GM12878 (cell line): ENCODE data around the gene ARHGAP15. TPM values are rescaled to one million over a fixed set of nuclear protein-coding genes. Genes with fewer than 3 reads are reported as not detected.

Source experiments
- BRCA1 ChIP-seq: IDR thresholded peaks from 2 replicates; pipeline ENCODE4 v1.6.1; 2011; ENCODE audit warnings: low read depth, low read length, improper control_type of control experiment
- CHD1 ChIP-seq: IDR thresholded peaks from 2 replicates; pipeline ENCODE4 v1.6.1; 2012; ENCODE audit warnings: low read depth, low read length, improper control_type of control experiment
- GABPA ChIP-seq: IDR thresholded peaks from 2 replicates; pipeline ENCODE4 v1.6.1; 2014; ENCODE audit warnings: antibody characterized with exemption, low read depth, mild to moderate bottlenecking, inconsistent platforms
- IKZF1 ChIP-seq: fragments of 450-650 bp; conservative IDR thresholded peaks from 2 replicates; pipeline ENCODE4 v1.6.1; 2017; ENCODE audit warnings: antibody characterized with exemption, mild to moderate bottlenecking
- MXI1 ChIP-seq: fragments of 150-350 bp; IDR thresholded peaks from 2 replicates; pipeline ENCODE4 v1.6.1; 2011; ENCODE audit warnings: low read depth, mild to moderate bottlenecking, inconsistent platforms, low read length, improper control_type of control experiment
- NBN ChIP-seq: fragments of 450-650 bp; IDR thresholded peaks from 2 replicates; pipeline ENCODE4 v1.6.1; 2016
- NFYA ChIP-seq: IDR thresholded peaks from 2 replicates; pipeline ENCODE4 v1.6.1; 2011; ENCODE audit warnings: low read depth, mild to moderate bottlenecking, low read length, improper control_type of control experiment, borderline replicate concordance
- NR2C2 ChIP-seq: IDR thresholded peaks from 2 replicates; pipeline ENCODE4 v1.6.1; 2011; ENCODE audit warnings: borderline replicate concordance, low read depth; ENCODE audit not compliant: control insufficient read depth, insufficient read length
- PAX5 ChIP-seq: IDR thresholded peaks from 2 replicates; pipeline ENCODE4 v1.6.1; 2011; ENCODE audit warnings: low read depth, low read length, borderline replicate concordance
- RAD21 ChIP-seq: IDR thresholded peaks from 2 replicates; pipeline ENCODE4 v1.6.1; 2011; ENCODE audit warnings: mild to moderate bottlenecking, low read depth, low read length, moderate library complexity; ENCODE audit not compliant: insufficient read depth
- RB1 ChIP-seq: fragments of 450-650 bp; formaldehyde crosslinking; IDR thresholded peaks from 2 replicates; pipeline ENCODE4 v1.6.1; 2017; ENCODE audit warnings: mild to moderate bottlenecking, borderline replicate concordance
- RUNX3 ChIP-seq: IDR thresholded peaks from 2 replicates; pipeline ENCODE4 v1.6.1; 2012; ENCODE audit warnings: low read length, inconsistent platforms
- SRF ChIP-seq, 2 experiments: IDR thresholded peaks; 2 replicates each; pipeline ENCODE4 v1.6.1; 2011; ENCODE audit warnings: low read depth in 2 of 2, low read length in 2 of 2, mild to moderate bottlenecking in 1 of 2, moderate library complexity in 1 of 2
- TARDBP ChIP-seq: IDR thresholded peaks from 2 replicates; pipeline ENCODE4 v1.6.1; 2016; ENCODE audit warnings: borderline replicate concordance
- ZNF274 ChIP-seq: IDR thresholded peaks from one replicate; pipeline ENCODE4 v1.8.0; 2011; ENCODE audit not compliant: insufficient read length, insufficient read depth
- ZSCAN29 ChIP-seq: fragments of 450-650 bp; IDR thresholded peaks from 2 replicates; pipeline ENCODE4 v1.6.1; 2017; ENCODE audit warnings: mild to moderate bottlenecking, moderate library complexity
- polyA plus RNA-seq, 11 experiments: library from polyadenylated mRNA; depleted of rRNA in 4 of 11; unstranded in 6 of 11; stranded (reverse) in 5 of 11; fragments of >200 nt; fragmentation: Nextera tagmentation in 4 of 11; fragmentation: Illumina TruSeq in 1 of 11; extraction: Ambion mirVana in 4 of 11; extraction: Trizol in 1 of 11; gene quantifications; 1 replicate in 1 of 11; 2 replicates in 10 of 11; pipeline versions ENCODE4 v1.2.1 to v1.2.3, GENCODE V29; 2011 to 2016; ENCODE audit warnings: inconsistent platforms in 2 of 11, missing spikeins in 2 of 11, low read depth in 1 of 11
- total RNA-seq, 4 experiments: library from RNA; depleted of rRNA in 3 of 4; stranded (reverse); fragments of >200 nt in 3 of 4; fragmentation: Illumina TruSeq in 1 of 4; extraction: Trizol in 1 of 4; gene quantifications; 2 replicates each; pipeline versions ENCODE4 v1.2.1 to v1.2.3, GENCODE V29; 2013 to 2021
- TF ChIP-seq, protein P1 (sequence below): IDR thresholded peaks from 2 replicates; pipeline ENCODE4 v1.6.1; 2012; ENCODE audit warnings: low read depth, low read length, improper control_type of control experiment
- TF ChIP-seq, protein P2 (sequence below): fragments of 450-650 bp; IDR thresholded peaks from 2 replicates; pipeline ENCODE4 v1.6.1; 2017; ENCODE audit warnings: low read depth, mild to moderate bottlenecking, moderate library complexity
- TF ChIP-seq, protein P3 (sequence below): fragments of 450-650 bp; IDR thresholded peaks from 2 replicates; pipeline ENCODE4 v1.6.1; 2016; ENCODE audit warnings: mild to moderate bottlenecking
- TF ChIP-seq, protein P4 (sequence below): fragments of 450-650 bp; IDR thresholded peaks from 2 replicates; pipeline ENCODE4 v1.6.1; 2017; ENCODE audit warnings: mild to moderate bottlenecking
- TF ChIP-seq, protein P5 (sequence below): IDR thresholded peaks from 2 replicates; pipeline ENCODE4 v1.6.1; 2012; ENCODE audit warnings: low read depth, low read length, improper control_type of control experiment
- TF ChIP-seq, protein P6 (sequence below): fragments of 450-650 bp; IDR thresholded peaks from 2 replicates; pipeline ENCODE4 v1.6.1; 2016; ENCODE audit warnings: mild to moderate bottlenecking, moderate library complexity, borderline replicate concordance

ARHGAP15 gene
- total and polyA plus RNA-seq, 10 of the 15 experiments (the other 5 are each of a cell fraction or from before 2014, with no cell fraction given), result 38.0 to 92.6 (median 66.7) TPM

DNA sequence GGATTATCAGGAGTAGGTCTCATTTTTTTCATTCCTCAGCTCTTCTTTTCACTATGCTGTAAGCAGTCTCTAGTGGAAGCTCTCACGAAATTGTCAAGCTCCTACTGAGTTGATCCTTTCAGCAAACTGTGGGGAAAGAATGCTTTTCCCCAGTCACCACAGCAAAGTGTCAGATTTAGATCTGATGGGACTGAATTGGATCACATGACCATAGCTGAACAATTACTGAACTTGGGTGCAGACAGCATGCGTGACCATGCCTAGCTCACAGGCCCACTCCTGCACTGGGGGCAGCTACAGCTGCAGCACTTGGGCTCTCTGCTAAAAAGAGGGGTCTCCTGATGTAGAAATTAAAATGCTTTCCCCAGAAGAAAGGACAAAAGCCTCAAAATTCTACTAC, 3.1 kb downstream of the ARHGAP15 start (continued):
- TF ChIP-seq, protein P1, sequence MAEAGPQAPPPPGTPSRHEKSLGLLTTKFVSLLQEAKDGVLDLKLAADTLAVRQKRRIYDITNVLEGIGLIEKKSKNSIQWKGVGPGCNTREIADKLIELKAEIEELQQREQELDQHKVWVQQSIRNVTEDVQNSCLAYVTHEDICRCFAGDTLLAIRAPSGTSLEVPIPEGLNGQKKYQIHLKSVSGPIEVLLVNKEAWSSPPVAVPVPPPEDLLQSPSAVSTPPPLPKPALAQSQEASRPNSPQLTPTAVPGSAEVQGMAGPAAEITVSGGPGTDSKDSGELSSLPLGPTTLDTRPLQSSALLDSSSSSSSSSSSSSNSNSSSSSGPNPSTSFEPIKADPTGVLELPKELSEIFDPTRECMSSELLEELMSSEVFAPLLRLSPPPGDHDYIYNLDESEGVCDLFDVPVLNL, result no peak
- no peak for TF ChIP-seq NR2C2
- TF ChIP-seq MXI1, result peak; percentile 82
- no peak for TF ChIP-seq SRF (IDR thresholded peaks at IDR 0.05; ENCODE audit: low read depth in 2 of 2, low read length in 2 of 2)
- TF ChIP-seq ZNF274, result no peak
- no peak for TF ChIP-seq RB1
- peak; percentile 54; the same call in 1 of the 2 replicates for TF ChIP-seq PAX5
- no peak for TF ChIP-seq CHD1
- no peak for TF ChIP-seq NFYA
- peak; percentile 57 for TF ChIP-seq RUNX3
- no peak for TF ChIP-seq NBN
- TF ChIP-seq, protein P2, sequence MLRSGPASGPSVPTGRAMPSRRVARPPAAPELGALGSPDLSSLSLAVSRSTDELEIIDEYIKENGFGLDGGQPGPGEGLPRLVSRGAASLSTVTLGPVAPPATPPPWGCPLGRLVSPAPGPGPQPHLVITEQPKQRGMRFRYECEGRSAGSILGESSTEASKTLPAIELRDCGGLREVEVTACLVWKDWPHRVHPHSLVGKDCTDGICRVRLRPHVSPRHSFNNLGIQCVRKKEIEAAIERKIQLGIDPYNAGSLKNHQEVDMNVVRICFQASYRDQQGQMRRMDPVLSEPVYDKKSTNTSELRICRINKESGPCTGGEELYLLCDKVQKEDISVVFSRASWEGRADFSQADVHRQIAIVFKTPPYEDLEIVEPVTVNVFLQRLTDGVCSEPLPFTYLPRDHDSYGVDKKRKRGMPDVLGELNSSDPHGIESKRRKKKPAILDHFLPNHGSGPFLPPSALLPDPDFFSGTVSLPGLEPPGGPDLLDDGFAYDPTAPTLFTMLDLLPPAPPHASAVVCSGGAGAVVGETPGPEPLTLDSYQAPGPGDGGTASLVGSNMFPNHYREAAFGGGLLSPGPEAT, result peak; percentile 34; the same call in 1 of the 2 replicates
- TF ChIP-seq, protein P3, sequence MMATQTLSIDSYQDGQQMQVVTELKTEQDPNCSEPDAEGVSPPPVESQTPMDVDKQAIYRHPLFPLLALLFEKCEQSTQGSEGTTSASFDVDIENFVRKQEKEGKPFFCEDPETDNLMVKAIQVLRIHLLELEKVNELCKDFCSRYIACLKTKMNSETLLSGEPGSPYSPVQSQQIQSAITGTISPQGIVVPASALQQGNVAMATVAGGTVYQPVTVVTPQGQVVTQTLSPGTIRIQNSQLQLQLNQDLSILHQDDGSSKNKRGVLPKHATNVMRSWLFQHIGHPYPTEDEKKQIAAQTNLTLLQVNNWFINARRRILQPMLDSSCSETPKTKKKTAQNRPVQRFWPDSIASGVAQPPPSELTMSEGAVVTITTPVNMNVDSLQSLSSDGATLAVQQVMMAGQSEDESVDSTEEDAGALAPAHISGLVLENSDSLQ, result 0 out of 2 replicates have a peak, but pooled peaks have one; percentile 24
- no peak for TF ChIP-seq GABPA
- TF ChIP-seq, protein P4, sequence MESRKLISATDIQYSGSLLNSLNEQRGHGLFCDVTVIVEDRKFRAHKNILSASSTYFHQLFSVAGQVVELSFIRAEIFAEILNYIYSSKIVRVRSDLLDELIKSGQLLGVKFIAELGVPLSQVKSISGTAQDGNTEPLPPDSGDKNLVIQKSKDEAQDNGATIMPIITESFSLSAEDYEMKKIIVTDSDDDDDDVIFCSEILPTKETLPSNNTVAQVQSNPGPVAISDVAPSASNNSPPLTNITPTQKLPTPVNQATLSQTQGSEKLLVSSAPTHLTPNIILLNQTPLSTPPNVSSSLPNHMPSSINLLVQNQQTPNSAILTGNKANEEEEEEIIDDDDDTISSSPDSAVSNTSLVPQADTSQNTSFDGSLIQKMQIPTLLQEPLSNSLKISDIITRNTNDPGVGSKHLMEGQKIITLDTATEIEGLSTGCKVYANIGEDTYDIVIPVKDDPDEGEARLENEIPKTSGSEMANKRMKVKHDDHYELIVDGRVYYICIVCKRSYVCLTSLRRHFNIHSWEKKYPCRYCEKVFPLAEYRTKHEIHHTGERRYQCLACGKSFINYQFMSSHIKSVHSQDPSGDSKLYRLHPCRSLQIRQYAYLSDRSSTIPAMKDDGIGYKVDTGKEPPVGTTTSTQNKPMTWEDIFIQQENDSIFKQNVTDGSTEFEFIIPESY, result no peak
- TF ChIP-seq, protein P5, sequence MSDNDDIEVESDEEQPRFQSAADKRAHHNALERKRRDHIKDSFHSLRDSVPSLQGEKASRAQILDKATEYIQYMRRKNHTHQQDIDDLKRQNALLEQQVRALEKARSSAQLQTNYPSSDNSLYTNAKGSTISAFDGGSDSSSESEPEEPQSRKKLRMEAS, result no peak
- TF ChIP-seq IKZF1, result peak; percentile 30; the same call in 1 of the 2 replicates
- TF ChIP-seq RAD21, result no peak
- TF ChIP-seq BRCA1, result no peak
- TF ChIP-seq, protein P6, sequence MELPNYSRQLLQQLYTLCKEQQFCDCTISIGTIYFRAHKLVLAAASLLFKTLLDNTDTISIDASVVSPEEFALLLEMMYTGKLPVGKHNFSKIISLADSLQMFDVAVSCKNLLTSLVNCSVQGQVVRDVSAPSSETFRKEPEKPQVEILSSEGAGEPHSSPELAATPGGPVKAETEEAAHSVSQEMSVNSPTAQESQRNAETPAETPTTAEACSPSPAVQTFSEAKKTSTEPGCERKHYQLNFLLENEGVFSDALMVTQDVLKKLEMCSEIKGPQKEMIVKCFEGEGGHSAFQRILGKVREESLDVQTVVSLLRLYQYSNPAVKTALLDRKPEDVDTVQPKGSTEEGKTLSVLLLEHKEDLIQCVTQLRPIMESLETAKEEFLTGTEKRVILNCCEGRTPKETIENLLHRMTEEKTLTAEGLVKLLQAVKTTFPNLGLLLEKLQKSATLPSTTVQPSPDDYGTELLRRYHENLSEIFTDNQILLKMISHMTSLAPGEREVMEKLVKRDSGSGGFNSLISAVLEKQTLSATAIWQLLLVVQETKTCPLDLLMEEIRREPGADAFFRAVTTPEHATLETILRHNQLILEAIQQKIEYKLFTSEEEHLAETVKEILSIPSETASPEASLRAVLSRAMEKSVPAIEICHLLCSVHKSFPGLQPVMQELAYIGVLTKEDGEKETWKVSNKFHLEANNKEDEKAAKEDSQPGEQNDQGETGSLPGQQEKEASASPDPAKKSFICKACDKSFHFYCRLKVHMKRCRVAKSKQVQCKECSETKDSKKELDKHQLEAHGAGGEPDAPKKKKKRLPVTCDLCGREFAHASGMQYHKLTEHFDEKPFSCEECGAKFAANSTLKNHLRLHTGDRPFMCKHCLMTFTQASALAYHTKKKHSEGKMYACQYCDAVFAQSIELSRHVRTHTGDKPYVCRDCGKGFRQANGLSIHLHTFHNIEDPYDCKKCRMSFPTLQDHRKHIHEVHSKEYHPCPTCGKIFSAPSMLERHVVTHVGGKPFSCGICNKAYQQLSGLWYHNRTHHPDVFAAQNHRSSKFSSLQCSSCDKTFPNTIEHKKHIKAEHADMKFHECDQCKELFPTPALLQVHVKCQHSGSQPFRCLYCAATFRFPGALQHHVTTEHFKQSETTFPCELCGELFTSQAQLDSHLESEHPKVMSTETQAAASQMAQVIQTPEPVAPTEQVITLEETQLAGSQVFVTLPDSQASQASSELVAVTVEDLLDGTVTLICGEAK, result no peak
- TF ChIP-seq ZSCAN29, result no peak
- no peak for TF ChIP-seq TARDBP
